ENCODE results near the gene HTR3C.

- TF ChIP-seq, protein P1, sequence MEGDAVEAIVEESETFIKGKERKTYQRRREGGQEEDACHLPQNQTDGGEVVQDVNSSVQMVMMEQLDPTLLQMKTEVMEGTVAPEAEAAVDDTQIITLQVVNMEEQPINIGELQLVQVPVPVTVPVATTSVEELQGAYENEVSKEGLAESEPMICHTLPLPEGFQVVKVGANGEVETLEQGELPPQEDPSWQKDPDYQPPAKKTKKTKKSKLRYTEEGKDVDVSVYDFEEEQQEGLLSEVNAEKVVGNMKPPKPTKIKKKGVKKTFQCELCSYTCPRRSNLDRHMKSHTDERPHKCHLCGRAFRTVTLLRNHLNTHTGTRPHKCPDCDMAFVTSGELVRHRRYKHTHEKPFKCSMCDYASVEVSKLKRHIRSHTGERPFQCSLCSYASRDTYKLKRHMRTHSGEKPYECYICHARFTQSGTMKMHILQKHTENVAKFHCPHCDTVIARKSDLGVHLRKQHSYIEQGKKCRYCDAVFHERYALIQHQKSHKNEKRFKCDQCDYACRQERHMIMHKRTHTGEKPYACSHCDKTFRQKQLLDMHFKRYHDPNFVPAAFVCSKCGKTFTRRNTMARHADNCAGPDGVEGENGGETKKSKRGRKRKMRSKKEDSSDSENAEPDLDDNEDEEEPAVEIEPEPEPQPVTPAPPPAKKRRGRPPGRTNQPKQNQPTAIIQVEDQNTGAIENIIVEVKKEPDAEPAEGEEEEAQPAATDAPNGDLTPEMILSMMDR (IDR thresholded peaks at IDR 0.05) = no peak
- TF ChIP-seq POLR2A (IDR thresholded peaks at IDR 0.05) (no peak), EP300 (IDR thresholded peaks at IDR 0.05) (no peak)
These were observed 41.5 kb upstream of the HTR3C start for GRCh38 chr3:184011230-184011876.

All from tibial nerve (tissue), 4 donors.